Lower lobe of right lung (tissue), 2 donors: ENCODE results near the gene RNF149. TPM values are rescaled to one million over a fixed set of nuclear protein-coding genes. Genes with fewer than 3 reads are reported as not detected.
"Not testable (repeated sequence)": the region's sequence is repeated elsewhere in the genome, so short reads cannot be mapped to it uniquely, and the experiment has no call there.

Experiments
- ATAC-seq, 2 donors: fragments of 200-7000 bp; cut with Tn5 transposase; one replicate each; pipeline ENCODE4 v1.9.1; 2020 to 2022; ENCODE audit warnings: mild to moderate bottlenecking in 2 of 2, moderate library complexity in 2 of 2
- DNase-seq: peaks from one replicate; pipeline ENCODE4 v3.0.0-alpha.2; 2020
- H3K27ac ChIP-seq: fragments of 200-600 bp; one replicate; pipeline ENCODE4 v1.8.0; 2022
- H3K27me3 ChIP-seq: fragments of 200-600 bp; one replicate; pipeline ENCODE4 v1.8.0; 2022; ENCODE audit warnings: low read depth
- H3K36me3 ChIP-seq: fragments of 200-600 bp; one replicate; pipeline ENCODE4 v1.8.0; 2022; ENCODE audit warnings: mild to moderate bottlenecking
- H3K4me1 ChIP-seq: fragments of 200-600 bp; one replicate; pipeline ENCODE4 v1.8.0; 2022
- H3K4me3 ChIP-seq: fragments of 200-600 bp; one replicate; pipeline ENCODE4 v1.8.0; 2022; ENCODE audit warnings: mild to moderate bottlenecking
- H3K9me3 ChIP-seq: fragments of 200-600 bp; one replicate; pipeline ENCODE4 v1.8.0; 2022
- intact Hi-C: fragments of 100-400 bp; cut with DNase I; formaldehyde crosslinking; loops from one replicate; pipeline ENCODE4 v1.11.0; 2022
- total RNA-seq: library from RNA; stranded (reverse); fragmentation: NEBNext Ultra II Directional; extraction: Animal tissue kit (Norgen Biotek cat#: 25700); gene quantifications from one replicate; pipeline ENCODE4 v1.2.1, GENCODE V29; 2021
- TF ChIP-seq, protein P1 (sequence below): fragments of 200-600 bp; IDR thresholded peaks from one replicate; pipeline ENCODE4 v1.8.0; 2022; ENCODE audit warnings: antibody characterized with exemption, mild to moderate bottlenecking
- donor health status: DM: no; HTN: yes; CAD: no; lungs with severe emphysema.

RNF149 gene
- total RNA-seq, 1 donor from 2014 or later = 158 TPM

DNA sequence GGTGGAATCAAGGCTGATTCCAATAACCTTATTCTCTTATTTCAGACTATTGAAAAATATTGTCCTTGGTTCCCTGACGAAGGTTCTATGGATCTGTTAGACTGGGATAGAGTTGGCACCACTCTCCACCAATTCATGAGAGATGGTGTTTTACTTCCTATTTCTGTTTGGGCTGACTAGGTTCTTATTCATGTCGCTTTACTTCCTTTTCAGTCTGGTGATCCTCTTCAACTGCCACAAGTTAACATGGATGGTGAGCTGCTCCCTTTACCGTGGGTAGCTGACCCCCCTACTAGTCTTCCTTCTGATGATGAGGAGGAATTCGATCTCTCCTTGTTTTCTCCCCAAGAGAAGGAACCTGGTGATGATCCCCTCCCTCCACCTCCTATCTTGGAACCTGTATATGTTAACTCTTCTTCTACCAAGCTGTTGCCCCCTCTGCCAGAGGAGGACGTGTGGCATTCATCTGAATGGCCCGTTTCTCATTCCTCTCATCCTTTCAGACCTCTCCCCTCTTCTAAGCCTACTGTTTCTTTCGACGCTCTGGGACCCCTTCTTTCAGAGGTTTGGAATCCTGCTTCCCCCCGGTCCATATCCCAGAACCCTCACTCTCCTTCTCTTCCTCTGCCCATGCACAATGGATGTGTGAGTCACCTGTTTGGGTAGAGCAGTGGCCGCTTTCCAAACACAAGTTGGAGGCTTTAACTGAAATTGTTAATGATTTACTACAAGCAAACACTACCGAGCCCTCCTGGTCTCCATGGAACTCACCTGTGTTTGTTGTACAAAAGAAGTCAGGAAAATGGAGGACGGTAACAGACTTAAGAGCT, 69.4 kb downstream of the RNF149 start:
- peak overlapping the region; percentile 82 for H3K27ac ChIP-seq
- H3K4me1 ChIP-seq = no peaks in the 10 kb centered on the region
- TF ChIP-seq, protein P1, sequence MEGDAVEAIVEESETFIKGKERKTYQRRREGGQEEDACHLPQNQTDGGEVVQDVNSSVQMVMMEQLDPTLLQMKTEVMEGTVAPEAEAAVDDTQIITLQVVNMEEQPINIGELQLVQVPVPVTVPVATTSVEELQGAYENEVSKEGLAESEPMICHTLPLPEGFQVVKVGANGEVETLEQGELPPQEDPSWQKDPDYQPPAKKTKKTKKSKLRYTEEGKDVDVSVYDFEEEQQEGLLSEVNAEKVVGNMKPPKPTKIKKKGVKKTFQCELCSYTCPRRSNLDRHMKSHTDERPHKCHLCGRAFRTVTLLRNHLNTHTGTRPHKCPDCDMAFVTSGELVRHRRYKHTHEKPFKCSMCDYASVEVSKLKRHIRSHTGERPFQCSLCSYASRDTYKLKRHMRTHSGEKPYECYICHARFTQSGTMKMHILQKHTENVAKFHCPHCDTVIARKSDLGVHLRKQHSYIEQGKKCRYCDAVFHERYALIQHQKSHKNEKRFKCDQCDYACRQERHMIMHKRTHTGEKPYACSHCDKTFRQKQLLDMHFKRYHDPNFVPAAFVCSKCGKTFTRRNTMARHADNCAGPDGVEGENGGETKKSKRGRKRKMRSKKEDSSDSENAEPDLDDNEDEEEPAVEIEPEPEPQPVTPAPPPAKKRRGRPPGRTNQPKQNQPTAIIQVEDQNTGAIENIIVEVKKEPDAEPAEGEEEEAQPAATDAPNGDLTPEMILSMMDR = no peak
- peak; percentile 62 to 90 for ATAC-seq
- H3K27me3 ChIP-seq = no peaks in the 10 kb centered on the region
- H3K9me3 ChIP-seq = no peaks in the 10 kb centered on the region
- intact Hi-C loops = no loop called here
- H3K4me3 ChIP-seq = no peak overlapping the region
- DNase-seq = peak; percentile 62
- no peaks in the 10 kb centered on the region for H3K36me3 ChIP-seq

DNA sequence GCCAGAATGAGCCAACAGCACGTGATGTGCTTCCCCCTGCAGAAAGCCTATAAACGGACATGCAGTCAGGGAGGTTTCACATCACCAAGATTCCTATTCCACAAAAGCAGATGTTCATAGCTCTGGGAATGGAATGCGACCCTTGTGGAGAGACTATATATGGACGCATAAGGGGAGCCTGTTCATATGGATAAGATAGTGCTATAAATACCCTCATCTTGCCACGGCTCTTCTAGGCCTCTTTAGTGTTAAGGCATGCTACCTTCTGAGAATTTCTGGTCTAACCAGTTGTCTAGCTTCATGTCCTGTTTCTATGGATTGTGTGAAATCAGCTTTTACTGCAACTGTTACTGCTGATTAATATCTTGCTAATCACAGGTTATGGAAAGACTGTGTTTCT, 70.6 kb downstream of the RNF149 start:
- intact Hi-C loops = not testable (repeated sequence)

DNA sequence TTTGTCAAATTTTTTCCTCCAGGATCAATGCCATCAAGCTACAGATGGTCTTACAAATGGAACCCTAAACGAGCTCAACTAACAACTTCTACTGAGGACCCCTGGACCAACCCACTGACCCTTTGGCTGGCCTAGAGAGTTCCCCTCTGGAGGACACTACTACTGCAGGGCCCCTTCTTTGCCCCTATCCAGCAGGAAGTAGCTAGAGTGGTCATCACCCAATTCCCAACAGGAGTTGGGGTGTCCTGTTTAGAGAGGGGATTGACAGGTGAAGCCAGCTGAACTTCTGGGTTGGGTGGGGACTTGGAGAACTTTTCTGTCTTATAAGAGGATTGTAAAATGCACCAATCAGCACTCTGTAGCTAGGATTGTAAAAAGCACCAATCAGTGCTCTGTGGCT, 72.5 kb downstream of the RNF149 start:
- not testable (repeated sequence) for H3K27me3 ChIP-seq, H3K4me3 ChIP-seq

More for the DNA sequence above, 70.6 kb downstream of the RNF149 start:
- H3K27ac ChIP-seq, H3K9me3 ChIP-seq, DNase-seq, ATAC-seq, H3K4me3 ChIP-seq, H3K27me3 ChIP-seq, H3K36me3 ChIP-seq, H3K4me1 ChIP-seq: not testable (repeated sequence)

DNA sequence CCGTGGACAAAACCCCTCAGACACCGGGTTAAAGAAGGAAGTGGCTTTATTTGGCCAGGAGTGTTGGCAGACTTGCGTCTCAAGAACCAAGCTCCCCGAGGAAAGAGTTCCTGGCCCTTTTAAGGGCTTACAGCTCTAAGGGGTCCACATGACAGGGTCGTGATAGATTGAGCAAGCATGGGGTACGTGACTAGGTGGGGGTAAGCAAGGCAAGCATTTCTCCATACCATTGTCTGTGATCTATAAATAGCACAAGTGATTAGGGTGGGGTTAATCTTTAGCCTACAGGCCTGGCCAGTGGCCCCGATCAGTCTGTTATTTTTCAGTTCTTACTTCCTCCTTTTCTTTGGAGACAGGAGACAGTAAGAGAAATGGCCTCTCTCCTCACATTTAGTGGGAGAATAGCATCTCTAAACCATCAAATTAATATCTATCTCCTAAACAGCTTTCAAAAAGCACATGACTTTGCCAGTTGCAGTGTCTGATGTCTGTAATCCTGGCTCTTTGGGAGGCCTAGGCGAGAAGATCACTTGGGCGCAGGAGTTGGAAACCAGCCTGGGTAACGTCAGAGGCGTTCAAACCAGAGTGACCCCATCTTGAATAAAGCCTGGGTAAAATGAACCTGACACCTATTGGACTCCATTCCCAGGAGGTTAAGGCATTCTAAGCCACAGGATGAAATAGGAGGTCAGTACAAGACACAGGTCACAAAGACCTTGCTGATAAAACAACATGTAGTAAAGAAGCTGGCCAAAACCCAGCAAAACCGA, 74.1 kb downstream of the RNF149 start:
- H3K4me1 ChIP-seq = no peaks in the 10 kb centered on the region
- no peak overlapping the region for H3K4me3 ChIP-seq
- ATAC-seq (no peak), DNase-seq (no peak)
- H3K9me3 ChIP-seq = no peaks in the 10 kb centered on the region
- intact Hi-C loops = no loop called here
- no peaks in the 10 kb centered on the region for H3K27me3 ChIP-seq
- H3K36me3 ChIP-seq = no peaks in the 10 kb centered on the region
- TF ChIP-seq, protein P1 = no peak
- no peak overlapping the region for H3K27ac ChIP-seq

More for the DNA sequence above, 72.5 kb downstream of the RNF149 start:
- H3K36me3 ChIP-seq, ATAC-seq, intact Hi-C loops, DNase-seq, H3K4me1 ChIP-seq, H3K9me3 ChIP-seq, H3K27ac ChIP-seq: not testable (repeated sequence)

DNA sequence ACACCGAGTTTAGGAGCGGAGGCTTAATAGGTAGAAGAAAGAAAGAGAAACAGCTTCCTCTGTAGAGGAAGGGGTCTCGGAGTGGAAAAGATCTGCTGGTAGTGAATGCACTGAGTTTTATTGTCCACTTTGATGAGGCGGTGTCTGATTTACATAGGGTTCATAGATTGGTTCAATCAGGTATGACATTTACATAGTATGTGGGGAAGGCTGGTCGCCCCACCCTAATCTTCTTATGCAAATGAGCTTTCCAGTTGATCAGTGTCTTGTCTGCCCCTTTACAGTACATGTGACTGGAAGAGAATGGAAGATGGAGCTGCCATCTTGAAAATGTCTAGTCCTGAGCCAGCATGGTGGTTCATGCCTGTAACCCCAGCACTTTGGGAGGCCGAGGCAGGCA, 75.7 kb downstream of the RNF149 start:
- H3K9me3 ChIP-seq = no peaks in the 10 kb centered on the region
- ATAC-seq (no peak), DNase-seq (no peak)
- TF ChIP-seq, protein P1 = no peak
- no peaks in the 10 kb centered on the region for H3K27me3 ChIP-seq
- intact Hi-C loops = no loop called here
- no peaks in the 10 kb centered on the region for H3K36me3 ChIP-seq
- no peak overlapping the region for H3K4me3 ChIP-seq
- no peaks in the 10 kb centered on the region for H3K4me1 ChIP-seq
- no peak overlapping the region for H3K27ac ChIP-seq

DNA sequence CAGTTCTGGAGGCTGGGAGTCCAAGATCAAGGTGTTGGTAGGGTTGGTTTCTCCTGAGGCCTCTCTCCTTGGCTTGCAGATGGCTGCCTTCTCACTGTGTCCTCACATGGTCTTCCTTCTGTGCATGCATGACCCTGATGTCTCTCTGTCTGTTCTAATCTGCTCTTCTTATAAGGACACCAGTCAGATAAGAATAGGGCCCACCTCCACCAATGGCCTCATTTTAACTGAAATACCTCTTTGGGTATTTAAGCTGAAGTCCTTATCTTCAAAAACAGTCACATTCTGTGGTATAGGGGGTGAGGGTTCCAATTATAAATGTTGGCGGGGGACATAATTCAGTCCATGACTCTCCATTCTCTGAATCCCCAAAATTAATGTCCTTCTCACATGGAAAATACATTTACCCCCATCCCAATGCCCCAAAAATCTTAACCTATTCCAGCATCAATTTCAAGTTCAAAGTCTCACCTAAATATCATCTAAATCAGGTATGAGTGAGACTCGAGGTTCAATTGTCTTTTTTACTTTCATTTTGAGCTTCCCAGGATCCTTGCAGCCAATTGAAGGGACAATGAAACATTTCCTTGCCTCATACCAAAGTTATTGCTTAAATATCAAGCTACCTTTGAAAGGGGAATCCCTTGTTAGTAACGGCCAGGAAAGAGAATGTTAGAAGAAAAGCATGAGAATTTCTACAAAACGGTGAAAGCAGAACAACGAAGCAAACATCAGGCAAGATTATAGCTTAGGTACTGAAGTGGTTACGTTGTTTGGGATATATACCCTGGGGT, 76.4 kb downstream of the RNF149 start:
- no peak for DNase-seq
- no peak overlapping the region for H3K27ac ChIP-seq

More for the DNA sequence above, 76.4 kb downstream of the RNF149 start:
- no peak for ATAC-seq
- intact Hi-C loops = no loop called here
- Histone ChIP-seq H3K4me1 (no peaks in the 10 kb centered on the region), H3K36me3 (no peaks in the 10 kb centered on the region), H3K9me3 (no peaks in the 10 kb centered on the region), H3K4me3 (no peak overlapping the region), H3K27me3 (no peaks in the 10 kb centered on the region)
- TF ChIP-seq, protein P1 = no peak
